Epithelial cell of esophagus (primary cell): ENCODE results near the gene UBE2L3.
A peak's percentile ranks its signal among the peaks of the same experiment; 100 is the strongest.

Experiments used
- DNase-seq: peaks from one replicate; pipeline ENCODE4 v3.0.0; 2010; ENCODE audit warnings: low read depth
- H3K4me3 ChIP-seq: 2 replicates; pipeline ENCODE4 v1.5.1; 2011; ENCODE audit warnings: mild to moderate bottlenecking, low read length, control low read depth
- TF ChIP-seq, protein P1 (sequence below): IDR thresholded peaks from 2 replicates; pipeline ENCODE4 v1.5.1; 2011; ENCODE audit warnings: low read depth, mild to moderate bottlenecking, low read length, control low read depth, inconsistent platforms; ENCODE audit not compliant: insufficient read depth; ENCODE audit errors: missing control alignments

UBE2L3 gene

DNA sequence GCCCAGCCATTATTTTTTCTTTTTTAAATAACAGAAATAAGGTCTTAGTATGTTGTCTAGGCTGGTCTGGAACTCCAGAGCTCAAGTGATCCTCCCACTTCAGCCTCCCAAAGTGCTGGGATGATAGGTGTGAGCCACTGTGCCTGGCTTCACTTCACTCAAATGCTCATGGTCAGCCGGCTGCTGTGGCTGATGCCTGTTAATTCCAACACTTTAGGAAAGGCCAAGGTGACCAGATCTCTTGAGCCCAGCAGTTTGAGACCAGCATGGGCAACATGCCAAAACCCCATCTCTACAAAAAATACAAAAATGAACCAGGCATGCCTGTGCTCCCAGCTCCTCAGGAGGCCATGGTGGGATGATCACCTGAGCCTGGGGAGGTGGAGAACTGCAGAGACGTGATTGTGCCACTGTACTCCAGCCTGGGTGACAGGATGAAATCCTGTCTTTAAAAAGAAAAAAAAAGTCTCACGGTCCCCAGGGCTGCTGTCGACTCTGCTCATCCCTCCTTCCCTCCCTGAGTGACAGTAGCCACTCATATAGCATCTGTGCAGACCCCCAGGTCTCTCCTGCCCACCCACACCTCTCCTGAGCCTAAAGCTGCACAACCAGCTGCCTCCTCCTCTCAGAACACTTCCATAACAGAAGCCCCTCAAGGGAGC, 58.7 kb downstream of the UBE2L3 start:
- TF ChIP-seq, protein P1, sequence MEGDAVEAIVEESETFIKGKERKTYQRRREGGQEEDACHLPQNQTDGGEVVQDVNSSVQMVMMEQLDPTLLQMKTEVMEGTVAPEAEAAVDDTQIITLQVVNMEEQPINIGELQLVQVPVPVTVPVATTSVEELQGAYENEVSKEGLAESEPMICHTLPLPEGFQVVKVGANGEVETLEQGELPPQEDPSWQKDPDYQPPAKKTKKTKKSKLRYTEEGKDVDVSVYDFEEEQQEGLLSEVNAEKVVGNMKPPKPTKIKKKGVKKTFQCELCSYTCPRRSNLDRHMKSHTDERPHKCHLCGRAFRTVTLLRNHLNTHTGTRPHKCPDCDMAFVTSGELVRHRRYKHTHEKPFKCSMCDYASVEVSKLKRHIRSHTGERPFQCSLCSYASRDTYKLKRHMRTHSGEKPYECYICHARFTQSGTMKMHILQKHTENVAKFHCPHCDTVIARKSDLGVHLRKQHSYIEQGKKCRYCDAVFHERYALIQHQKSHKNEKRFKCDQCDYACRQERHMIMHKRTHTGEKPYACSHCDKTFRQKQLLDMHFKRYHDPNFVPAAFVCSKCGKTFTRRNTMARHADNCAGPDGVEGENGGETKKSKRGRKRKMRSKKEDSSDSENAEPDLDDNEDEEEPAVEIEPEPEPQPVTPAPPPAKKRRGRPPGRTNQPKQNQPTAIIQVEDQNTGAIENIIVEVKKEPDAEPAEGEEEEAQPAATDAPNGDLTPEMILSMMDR, result no peak
- H3K4me3 ChIP-seq, result no peak overlapping the region
- DNase-seq, result no peak

DNA sequence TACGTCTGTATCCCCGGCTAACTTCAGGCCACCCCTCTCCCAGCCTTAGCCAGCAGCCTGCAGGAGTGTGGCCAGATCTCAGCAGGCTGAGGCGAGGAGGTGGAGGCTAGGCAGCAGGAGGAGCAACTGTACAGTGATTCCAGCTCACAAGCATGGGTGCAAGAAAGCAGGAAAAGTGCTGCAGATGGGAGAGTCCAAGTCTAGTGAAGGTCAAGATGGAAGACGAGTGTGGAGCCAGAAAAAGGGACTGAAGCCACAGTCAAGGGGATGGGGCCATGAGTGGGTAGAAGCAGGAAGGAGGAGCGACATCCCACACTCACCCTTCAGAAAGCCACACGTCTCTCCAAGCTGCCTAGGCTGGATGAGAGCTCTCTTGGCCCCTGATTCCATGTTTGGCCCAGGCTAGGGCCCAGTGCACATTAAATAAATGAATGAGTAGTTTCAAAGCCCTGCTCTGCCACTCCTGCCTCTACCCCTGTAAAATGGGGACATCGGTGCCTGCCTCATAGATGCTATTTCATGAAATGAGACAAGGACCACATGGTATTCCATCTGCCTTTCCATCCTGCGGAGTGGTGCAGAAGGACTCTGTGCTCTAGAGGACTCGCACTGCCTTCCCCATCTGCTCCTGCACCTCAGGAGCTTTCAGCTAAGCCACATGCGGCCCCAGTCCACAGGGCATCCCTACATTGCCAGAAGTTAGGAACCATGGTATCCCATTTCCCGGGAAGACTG, 59.4 kb downstream of the UBE2L3 start:
- no peak for DNase-seq
- no peak overlapping the region for H3K4me3 ChIP-seq
- TF ChIP-seq, protein P1, result no peak

DNA sequence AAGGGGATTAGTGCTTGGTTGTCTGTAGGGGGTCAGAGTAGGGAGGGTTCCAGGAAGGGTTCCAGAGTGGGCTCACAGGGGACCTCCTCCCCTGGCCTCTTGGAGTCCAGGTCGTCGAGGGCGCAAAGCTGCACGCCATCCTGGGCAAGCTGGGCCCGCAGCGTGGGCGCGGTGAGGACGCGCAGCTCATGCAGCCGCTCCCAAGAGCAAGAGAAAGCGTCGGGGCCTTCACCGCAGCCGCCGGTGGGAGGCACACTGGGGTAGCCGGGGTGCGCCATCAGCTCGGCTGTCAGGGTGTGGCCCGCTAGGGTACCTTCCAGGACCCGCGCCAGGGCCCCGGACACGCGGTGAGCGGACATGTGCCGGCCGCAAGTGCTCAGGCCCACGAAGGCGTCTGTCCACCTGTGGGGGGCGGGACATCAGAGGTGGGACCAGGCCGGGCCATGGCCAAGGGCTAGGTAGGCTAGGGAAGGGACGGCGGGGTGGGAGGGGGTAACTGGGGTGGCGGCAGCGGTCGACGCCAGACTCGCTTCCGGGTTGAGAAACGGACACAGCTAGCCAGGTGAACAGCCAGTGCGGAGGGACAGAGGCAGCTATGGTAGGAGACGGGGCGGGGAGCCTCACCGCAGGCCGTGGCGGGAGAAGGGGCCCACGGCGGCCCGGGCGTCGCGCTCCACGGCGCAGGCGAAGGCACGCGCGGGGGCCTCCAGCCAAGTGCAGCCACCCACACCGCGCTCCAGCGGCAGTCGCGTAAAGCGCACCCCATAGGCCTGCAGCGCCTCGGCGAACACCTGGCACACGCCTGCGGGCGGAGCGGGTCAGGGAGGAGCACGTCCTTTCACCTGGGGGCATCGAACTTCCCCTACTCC, 61.1 kb downstream of the UBE2L3 start:
- DNase-seq, result no peak
- H3K4me3 ChIP-seq, result peak overlapping the region; percentile 87
- TF ChIP-seq, protein P1, result no peak

DNA sequence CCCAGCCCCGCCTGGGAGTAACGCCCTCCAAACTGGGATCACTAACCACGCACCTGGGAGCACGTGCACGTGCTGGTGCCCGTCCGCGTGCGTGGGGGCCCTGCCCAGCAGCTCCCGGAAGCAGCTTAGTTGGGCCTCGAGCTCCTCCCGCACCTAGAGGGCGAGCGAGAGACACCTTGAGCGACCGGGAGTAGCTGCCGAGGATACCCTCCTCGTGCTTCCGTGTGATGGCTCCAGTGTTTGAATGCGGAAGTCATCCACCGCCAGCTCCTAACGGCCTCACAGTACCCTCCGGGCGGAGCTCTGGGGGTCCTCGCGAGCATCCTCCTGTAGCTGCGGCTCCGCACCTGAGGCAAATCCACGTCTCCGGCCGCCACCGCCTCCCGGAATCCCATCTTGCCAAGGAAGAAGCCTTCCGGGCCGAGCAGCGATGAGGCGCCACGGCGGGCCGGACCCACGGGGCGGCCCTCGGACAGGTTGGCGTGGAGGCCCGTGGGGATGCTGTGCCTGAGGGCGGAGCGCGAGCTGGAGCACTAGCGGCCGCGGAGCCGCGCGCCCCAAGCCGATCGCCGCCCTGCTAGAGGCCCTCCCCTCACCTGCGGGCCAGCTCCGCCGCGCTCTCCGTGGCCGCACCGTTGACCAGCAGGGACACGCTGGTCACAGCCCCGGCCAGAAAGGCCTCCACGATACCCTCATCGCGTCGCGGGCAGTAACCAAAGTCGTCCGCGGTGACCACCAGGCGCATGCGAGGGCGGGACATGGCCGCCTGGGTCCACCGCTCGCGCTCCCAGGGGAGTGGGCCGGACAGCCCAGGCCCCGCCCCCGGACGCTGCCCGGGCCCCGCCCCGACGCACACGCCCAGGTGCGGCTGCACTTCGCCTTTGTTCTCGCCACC, 62.0 kb downstream of the UBE2L3 start, which contains the start of gene YDJC:
TSS of gene YDJC (minus strand) at position 768 of the 895 bp plus-strand sequence. CDS start at position 760, 8 bp downstream.
- TF ChIP-seq, protein P1, result peak; percentile 75
- peak; percentile 96 for DNase-seq
- peak within 1 kb of the TSS; percentile 87 for H3K4me3 ChIP-seq

DNA sequence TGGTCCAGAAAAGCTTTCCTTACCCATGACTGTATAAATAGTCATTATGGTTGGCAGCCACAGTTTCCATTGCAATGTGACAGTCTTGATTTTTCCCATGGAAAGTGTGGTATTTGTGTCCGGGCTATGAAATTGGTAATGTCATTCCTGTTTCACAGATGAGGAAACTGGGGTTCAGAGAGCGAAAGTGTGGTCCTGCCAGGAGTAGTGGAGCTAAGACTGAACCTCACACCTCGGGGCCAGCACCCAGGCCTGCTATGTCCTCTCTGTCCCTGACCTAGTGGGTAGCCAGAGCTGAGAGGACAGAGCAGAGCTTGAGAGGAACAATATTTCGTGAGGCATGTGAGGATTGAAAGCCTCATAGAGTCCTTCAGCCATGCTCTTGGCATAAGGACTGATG, 63.5 kb downstream of the UBE2L3 start:
- TF ChIP-seq, protein P1, result no peak
- H3K4me3 ChIP-seq, result no peak overlapping the region
- DNase-seq, result no peak
